Tibial artery (tissue), 4 donors: ENCODE data around the gene DOK7.

ENCODE experiments used
- DNase-seq, 2 donors: peaks; one replicate each; pipeline ENCODE4 v3.0.0-alpha.2; 2019
- H3K27ac ChIP-seq, 2 donors: fragments of 200-600 bp; sonication (generic) in 1 of 2; 1 replicate in 1 of 2; 2 replicates in 1 of 2; pipeline ENCODE4 v1.5.1; 2018 to 2019; ENCODE audit warnings: mild to moderate bottlenecking in 1 of 2
- H3K27me3 ChIP-seq, 2 donors: fragments of 200-600 bp; sonication (generic) in 1 of 2; one replicate each; pipeline versions ENCODE4 v1.5.1 to v1.6.0; 2016 to 2019
- H3K36me3 ChIP-seq, 3 donors: fragments of 200-600 bp; sonication (generic) in 2 of 3; one replicate each; pipeline ENCODE4 v1.5.1; 2016 to 2019; ENCODE audit warnings: mild to moderate bottlenecking in 2 of 3
- H3K4me1 ChIP-seq, 4 donors: fragments of 200-600 bp; sonication (generic) in 2 of 4; 1 replicate in 3 of 4; 2 replicates in 1 of 4; pipeline ENCODE4 v1.5.1; 2016 to 2019
- H3K4me3 ChIP-seq, 2 donors: fragments of 200-600 bp; sonication (generic) in 1 of 2; 1 replicate in 1 of 2; 2 replicates in 1 of 2; pipeline ENCODE4 v1.5.1; 2018 to 2019; ENCODE audit warnings: mild to moderate bottlenecking in 2 of 2
- H3K9me3 ChIP-seq, 3 donors: fragments of 200-600 bp; sonication (generic) in 1 of 3; one replicate each; pipeline ENCODE4 v1.5.1; 2016 to 2019
- intact Hi-C: fragments of 100-400 bp; cut with DNase I; formaldehyde crosslinking; loops from one replicate; pipeline ENCODE4 v1.15.0; 2023; ENCODE audit warnings: low total_unique reads
- TF ChIP-seq, protein P1 (sequence below), 2 experiments: fragments of 200-600 bp in 1 of 2; fragments of 450-650 bp in 1 of 2; IDR thresholded peaks; one replicate each; pipeline ENCODE4 v1.5.1; 2017 to 2019; ENCODE audit warnings: antibody characterized with exemption in 2 of 2, mild to moderate bottlenecking in 1 of 2, moderate library complexity in 1 of 2

DOK7 gene, protein sequence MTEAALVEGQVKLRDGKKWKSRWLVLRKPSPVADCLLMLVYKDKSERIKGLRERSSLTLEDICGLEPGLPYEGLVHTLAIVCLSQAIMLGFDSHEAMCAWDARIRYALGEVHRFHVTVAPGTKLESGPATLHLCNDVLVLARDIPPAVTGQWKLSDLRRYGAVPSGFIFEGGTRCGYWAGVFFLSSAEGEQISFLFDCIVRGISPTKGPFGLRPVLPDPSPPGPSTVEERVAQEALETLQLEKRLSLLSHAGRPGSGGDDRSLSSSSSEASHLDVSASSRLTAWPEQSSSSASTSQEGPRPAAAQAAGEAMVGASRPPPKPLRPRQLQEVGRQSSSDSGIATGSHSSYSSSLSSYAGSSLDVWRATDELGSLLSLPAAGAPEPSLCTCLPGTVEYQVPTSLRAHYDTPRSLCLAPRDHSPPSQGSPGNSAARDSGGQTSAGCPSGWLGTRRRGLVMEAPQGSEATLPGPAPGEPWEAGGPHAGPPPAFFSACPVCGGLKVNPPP

DNA sequence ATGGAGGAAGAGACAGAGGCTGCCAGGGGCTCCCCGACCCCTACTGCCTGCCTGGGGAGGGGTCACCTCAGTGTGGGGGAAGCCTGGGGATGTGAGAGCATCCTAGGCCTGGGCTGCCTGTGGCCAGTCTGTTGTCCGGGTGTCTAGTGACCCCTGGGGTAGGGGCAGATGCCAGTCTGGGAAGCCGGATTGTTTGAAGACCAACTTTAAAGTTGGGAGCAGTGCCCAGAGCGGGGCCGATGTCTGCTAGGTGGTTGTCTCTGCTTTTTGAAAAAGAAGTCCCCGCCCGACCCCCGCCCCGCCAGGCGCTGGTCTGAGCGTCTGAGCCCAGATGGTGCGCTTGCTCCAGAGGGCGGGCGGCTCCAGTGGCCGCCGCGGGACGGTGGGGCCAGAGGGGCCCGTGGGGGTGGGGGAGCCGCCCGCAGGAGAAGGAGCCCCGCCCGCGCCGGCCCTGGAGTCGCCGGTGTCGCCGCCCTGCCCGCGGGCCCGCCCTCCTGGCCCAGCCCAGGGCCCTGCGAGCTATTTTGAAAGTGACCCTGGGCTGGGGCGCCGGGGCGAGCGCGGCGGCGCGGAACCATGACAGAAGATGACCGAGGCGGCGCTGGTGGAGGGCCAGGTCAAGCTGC lies at the start of gene DOK7:
DOK7 (plus strand) TSS at position 517 of the 626 bp plus-strand sequence; CDS start at position 587, 70 bp downstream.
- no peaks in the 10 kb centered on the region for H3K27me3 ChIP-seq
- peaks cover 0 to 39% (median 31%) of the 10 kb centered on the region in 4 donors for H3K4me1 ChIP-seq
- TF ChIP-seq, protein P1, sequence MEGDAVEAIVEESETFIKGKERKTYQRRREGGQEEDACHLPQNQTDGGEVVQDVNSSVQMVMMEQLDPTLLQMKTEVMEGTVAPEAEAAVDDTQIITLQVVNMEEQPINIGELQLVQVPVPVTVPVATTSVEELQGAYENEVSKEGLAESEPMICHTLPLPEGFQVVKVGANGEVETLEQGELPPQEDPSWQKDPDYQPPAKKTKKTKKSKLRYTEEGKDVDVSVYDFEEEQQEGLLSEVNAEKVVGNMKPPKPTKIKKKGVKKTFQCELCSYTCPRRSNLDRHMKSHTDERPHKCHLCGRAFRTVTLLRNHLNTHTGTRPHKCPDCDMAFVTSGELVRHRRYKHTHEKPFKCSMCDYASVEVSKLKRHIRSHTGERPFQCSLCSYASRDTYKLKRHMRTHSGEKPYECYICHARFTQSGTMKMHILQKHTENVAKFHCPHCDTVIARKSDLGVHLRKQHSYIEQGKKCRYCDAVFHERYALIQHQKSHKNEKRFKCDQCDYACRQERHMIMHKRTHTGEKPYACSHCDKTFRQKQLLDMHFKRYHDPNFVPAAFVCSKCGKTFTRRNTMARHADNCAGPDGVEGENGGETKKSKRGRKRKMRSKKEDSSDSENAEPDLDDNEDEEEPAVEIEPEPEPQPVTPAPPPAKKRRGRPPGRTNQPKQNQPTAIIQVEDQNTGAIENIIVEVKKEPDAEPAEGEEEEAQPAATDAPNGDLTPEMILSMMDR (IDR thresholded peaks at IDR 0.05): no peak
- intact Hi-C loops: no loop called here
- no peaks in the 10 kb centered on the region for H3K9me3 ChIP-seq
- H3K36me3 ChIP-seq: no peaks in the 10 kb centered on the region
- peak in 1 of 2 donors; percentile 85 for DNase-seq
- peak within 1 kb of the TSS; percentile 55 to 75 for H3K27ac ChIP-seq
- peak within 1 kb of the TSS; percentile 56 to 62 for H3K4me3 ChIP-seq

DNA sequence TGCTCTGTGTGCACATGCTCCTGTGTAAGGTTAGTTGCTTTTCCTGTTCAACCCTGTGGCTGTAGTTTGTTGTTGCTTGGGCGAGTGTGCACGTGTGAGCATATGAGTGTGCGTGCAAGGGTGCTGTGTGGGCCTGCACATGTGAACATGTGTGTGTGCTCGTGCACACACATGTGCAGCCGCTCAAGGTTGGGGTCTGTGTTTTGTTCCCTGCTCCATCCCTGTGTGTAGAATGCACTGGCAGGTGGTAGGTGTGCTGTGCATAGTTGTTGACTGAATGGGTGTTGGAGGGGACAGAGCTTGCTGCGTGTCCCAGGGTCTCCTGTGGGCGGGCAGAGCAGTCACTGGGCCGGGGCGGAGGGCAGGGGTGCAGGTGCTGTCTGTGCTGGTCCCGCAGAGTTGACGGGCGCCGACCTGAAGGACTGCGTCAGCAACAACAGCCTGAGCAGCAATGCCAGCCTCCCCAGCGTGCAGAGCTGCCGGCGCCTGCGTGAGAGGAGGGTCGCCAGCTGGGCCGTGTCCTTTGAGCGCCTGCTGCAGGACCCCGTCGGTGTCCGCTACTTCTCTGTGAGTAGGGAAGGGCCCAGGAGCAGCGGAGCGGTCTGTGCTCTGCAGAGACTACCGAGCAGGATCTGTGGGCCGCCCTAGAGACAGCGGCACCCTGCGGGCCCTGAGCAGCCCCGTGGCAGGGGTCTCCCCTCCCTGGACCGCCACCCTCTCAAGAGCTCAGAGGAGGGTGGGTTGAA lies 49.3 kb upstream of the DOK7 start:
- Histone ChIP-seq H3K4me1 (no peaks in the 10 kb centered on the region), H3K36me3 (peaks cover 12 to 36% (median 21%) of the 10 kb centered on the region in 3 donors), H3K4me3 (no peak overlapping the region), H3K27ac (no peak overlapping the region), H3K27me3 (no peaks in the 10 kb centered on the region), H3K9me3 (no peaks in the 10 kb centered on the region)
- peak in 1 of 2 donors; percentile 58 for DNase-seq
- TF ChIP-seq, protein P1 (IDR thresholded peaks at IDR 0.05): no peak
- intact Hi-C loops: no loop called here

DNA sequence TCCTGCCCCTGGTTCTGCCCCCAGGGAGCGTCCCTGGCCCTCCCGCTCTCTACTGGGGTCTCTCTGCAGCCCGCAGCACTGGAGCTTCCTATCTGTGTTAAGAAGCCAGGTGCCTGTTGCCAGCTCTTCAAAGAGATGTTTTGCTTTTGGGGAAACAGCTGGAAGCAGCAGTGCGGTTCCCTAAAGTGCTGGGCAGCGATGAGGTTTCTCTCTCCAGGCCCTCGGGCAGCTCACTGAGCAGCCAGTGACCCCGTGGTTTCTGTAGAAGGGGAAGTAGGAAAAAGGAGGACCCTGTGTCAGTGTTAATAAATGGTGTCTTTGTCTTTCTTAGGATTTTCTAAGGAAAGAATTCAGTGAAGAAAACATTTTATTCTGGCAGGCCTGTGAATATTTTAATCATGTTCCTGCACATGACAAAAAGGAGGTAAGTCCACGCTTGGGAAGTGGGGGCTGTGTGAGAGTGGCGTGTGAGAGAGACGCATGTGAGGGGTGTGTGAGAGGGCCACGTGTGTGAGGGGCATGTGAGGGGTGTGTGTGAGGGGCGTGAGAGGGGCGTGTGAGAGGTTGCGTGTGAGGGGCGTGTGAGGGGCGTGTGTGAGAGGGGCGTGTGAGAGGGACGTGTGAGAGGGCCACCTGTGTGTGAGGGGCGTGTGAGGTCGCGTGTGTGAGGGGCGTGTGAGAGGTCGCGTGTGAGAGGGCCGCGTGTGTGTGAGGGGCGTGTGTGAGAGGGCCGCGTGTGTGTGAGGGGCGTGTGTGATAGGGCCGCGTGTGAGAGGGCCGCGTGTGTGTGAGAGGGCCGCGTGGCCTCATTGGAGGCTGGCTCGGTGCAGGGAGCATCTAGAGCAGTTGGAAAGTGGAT lies 48.5 kb upstream of the DOK7 start:
- peak in 1 of 2 donors; percentile 54 for DNase-seq
- H3K27me3 ChIP-seq: no peaks in the 10 kb centered on the region
- H3K36me3 ChIP-seq: peaks cover 12 to 39% (median 21%) of the 10 kb centered on the region in 3 donors
- TF ChIP-seq, protein P1 (IDR thresholded peaks at IDR 0.05): no peak
- no peak overlapping the region for H3K4me3 ChIP-seq
- no peak overlapping the region for H3K27ac ChIP-seq
- no peaks in the 10 kb centered on the region for H3K9me3 ChIP-seq
- intact Hi-C loops: no loop called here
- no peaks in the 10 kb centered on the region for H3K4me1 ChIP-seq

DNA sequence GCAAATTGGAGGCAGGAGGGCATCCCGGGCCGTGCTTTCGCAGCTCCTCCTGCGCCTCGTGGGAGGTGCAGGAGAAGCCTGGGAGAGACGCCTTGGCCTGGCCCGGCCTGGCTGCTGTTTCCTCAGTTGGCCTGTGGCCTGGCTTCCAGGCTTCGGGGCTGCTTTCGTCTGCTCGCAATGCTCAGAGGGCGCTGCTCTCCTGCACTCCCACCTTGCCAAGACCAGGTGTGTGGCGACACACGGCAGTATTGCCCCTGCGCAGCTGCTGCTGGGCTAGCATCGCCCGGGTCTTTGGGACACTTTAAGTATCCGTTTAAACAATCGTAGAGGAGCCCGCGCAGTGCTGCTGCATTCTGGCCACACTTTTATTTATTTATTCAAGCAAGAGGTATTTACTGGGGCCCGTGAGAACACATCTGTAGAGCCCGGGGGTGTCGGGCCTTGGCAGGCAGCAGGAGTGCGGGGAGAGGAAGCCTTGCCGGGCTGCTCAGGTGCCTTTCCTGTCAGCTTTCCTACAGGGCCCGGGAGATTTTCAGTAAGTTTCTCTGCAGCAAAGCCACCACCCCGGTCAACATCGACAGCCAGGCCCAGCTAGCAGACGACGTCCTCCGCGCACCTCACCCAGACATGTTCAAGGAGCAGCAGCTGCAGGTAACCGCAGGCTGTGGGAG lies 47.5 kb upstream of the DOK7 start:
- H3K27me3 ChIP-seq: no peaks in the 10 kb centered on the region
- intact Hi-C loops: no loop called here
- peaks cover 12 to 47% (median 21%) of the 10 kb centered on the region in 3 donors for H3K36me3 ChIP-seq
- no peaks in the 10 kb centered on the region for H3K9me3 ChIP-seq
- no peaks in the 10 kb centered on the region for H3K4me1 ChIP-seq
- H3K4me3 ChIP-seq: no peak overlapping the region
- no peak overlapping the region for H3K27ac ChIP-seq
- TF ChIP-seq, protein P1 (IDR thresholded peaks at IDR 0.05): no peak
- DNase-seq: peak in 1 of 2 donors; percentile 48
